GM12891 (cell line): Measurements from ENCODE around the gene MLH3.

ENCODE experiments used
- POLR2A ChIP-seq: IDR thresholded peaks from 2 replicates; pipeline ENCODE4 v1.6.1; 2011; ENCODE audit warnings: low read depth, low read length, control low read depth
- POLR2AphosphoS5 ChIP-seq: IDR thresholded peaks from 2 replicates; pipeline ENCODE4 v1.6.1; 2011; ENCODE audit warnings: low read depth, low read length, control low read depth
- SPI1 ChIP-seq: IDR thresholded peaks from 2 replicates; pipeline ENCODE4 v1.6.1; 2011; ENCODE audit warnings: low read depth, low read length, control low read depth
- TAF1 ChIP-seq: IDR thresholded peaks from 2 replicates; pipeline ENCODE4 v1.6.1; 2011; ENCODE audit warnings: low read depth, low read length, control low read depth

GRCh38 chr14:75015496-75015895 is 35.8 kb downstream of the MLH3 start:
- no peak for TF ChIP-seq POLR2AphosphoS5
- no peak for TF ChIP-seq POLR2A
- no peak for TF ChIP-seq TAF1
- no peak for TF ChIP-seq SPI1
